Glutamatergic neuron (in vitro differentiated cells): Measurements from ENCODE around the gene SYNGAP1. TPM values are rescaled to one million over a fixed set of nuclear protein-coding genes. Genes with fewer than 3 reads are reported as not detected.

Experiments used
- DNase-seq: peaks from one replicate; pipeline ENCODE4 v3.0.0; 2022
- H3K27ac Mint-ChIP-seq: one replicate; pipeline ENCODE4 v1.8.0; 2020; ENCODE audit warnings: mild to moderate bottlenecking, mixed read lengths, inconsistent platforms; ENCODE audit not compliant: unreplicated experiment
- H3K27me3 Mint-ChIP-seq: one replicate; pipeline ENCODE4 v1.8.0; 2020; ENCODE audit warnings: mild to moderate bottlenecking, moderate library complexity, mixed read lengths, inconsistent platforms; ENCODE audit not compliant: unreplicated experiment
- H3K36me3 Mint-ChIP-seq: one replicate; pipeline ENCODE4 v1.8.0; 2020; ENCODE audit warnings: mild to moderate bottlenecking, mixed read lengths, inconsistent platforms; ENCODE audit not compliant: unreplicated experiment
- H3K4me1 Mint-ChIP-seq: one replicate; pipeline ENCODE4 v1.8.0; 2020; ENCODE audit warnings: mild to moderate bottlenecking, low read depth, mixed read lengths, inconsistent platforms; ENCODE audit not compliant: unreplicated experiment
- H3K4me3 Mint-ChIP-seq: one replicate; pipeline ENCODE4 v1.8.0; 2020; ENCODE audit warnings: mild to moderate bottlenecking, mixed read lengths, inconsistent platforms; ENCODE audit not compliant: unreplicated experiment
- H3K9me3 Mint-ChIP-seq: one replicate; pipeline ENCODE4 v1.8.0; 2020; ENCODE audit warnings: mild to moderate bottlenecking, moderate library complexity, mixed read lengths, inconsistent platforms; ENCODE audit not compliant: unreplicated experiment
- total RNA-seq: library from RNA; stranded (reverse); fragmentation: NEBNext Ultra II Directional; extraction: Animal tissue kit (Norgen Biotek cat#: 25700); gene quantifications from one replicate; pipeline ENCODE4 v1.2.1, GENCODE V29; 2021; ENCODE audit not compliant: unreplicated experiment
- TF ChIP-seq, protein P1 (sequence below): fragments of 200-600 bp; sonication (generic); IDR thresholded peaks from one replicate; pipeline ENCODE4 v1.5.0; 2021; ENCODE audit not compliant: partially characterized antibody, unreplicated experiment

The SYNGAP1 gene
- total RNA-seq, 1 donor from 2014 or later = 75.1 TPM

- H3K36me3 Mint-ChIP-seq = peaks cover 6% of the 10 kb centered on the region
- no peak overlapping the region for H3K4me3 Mint-ChIP-seq
- TF ChIP-seq, protein P1, sequence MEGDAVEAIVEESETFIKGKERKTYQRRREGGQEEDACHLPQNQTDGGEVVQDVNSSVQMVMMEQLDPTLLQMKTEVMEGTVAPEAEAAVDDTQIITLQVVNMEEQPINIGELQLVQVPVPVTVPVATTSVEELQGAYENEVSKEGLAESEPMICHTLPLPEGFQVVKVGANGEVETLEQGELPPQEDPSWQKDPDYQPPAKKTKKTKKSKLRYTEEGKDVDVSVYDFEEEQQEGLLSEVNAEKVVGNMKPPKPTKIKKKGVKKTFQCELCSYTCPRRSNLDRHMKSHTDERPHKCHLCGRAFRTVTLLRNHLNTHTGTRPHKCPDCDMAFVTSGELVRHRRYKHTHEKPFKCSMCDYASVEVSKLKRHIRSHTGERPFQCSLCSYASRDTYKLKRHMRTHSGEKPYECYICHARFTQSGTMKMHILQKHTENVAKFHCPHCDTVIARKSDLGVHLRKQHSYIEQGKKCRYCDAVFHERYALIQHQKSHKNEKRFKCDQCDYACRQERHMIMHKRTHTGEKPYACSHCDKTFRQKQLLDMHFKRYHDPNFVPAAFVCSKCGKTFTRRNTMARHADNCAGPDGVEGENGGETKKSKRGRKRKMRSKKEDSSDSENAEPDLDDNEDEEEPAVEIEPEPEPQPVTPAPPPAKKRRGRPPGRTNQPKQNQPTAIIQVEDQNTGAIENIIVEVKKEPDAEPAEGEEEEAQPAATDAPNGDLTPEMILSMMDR = no peak
- peaks cover 5% of the 10 kb centered on the region for H3K9me3 Mint-ChIP-seq
- no peaks in the 10 kb centered on the region for H3K4me1 Mint-ChIP-seq
- H3K27me3 Mint-ChIP-seq = peaks cover 11% of the 10 kb centered on the region
- DNase-seq = no peak
- H3K27ac Mint-ChIP-seq = no peak overlapping the region
These were observed 20.9 kb downstream of the SYNGAP1 start for GRCh38 chr6:33440649-33441309.

GRCh38 chr6:33441457-33441856 lies 21.6 kb downstream of the SYNGAP1 start:
- H3K9me3 Mint-ChIP-seq = peaks cover 5% of the 10 kb centered on the region
- H3K4me3 Mint-ChIP-seq = no peak overlapping the region
- H3K4me1 Mint-ChIP-seq = no peaks in the 10 kb centered on the region
- H3K27ac Mint-ChIP-seq = no peak overlapping the region
- DNase-seq = no peak
- TF ChIP-seq, protein P1 = no peak
- H3K36me3 Mint-ChIP-seq = peaks cover 6% of the 10 kb centered on the region
- peaks cover 11% of the 10 kb centered on the region for H3K27me3 Mint-ChIP-seq

DNA sequence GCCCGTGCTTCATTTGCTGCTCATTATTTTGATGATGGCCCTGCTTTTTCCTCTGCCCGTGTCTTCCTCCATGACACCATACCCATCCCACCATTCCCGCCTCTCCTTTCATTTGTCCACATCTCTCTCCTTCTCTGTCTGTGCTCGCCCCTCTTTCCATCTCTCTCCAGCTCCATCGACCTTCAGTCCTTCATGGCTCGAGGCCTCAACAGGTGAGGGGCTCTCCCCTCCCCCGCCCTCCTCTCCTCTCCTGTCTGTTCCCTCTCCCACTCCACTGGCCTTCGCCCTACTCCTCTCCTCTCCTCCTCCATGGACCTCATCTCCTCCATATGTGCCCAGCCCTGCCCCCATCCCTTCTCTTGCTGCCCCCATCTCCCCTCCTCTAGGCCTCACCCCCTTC lies 22.4 kb downstream of the SYNGAP1 start:
- no peak for DNase-seq
- TF ChIP-seq, protein P1 = no peak
- no peak overlapping the region for H3K4me3 Mint-ChIP-seq
- H3K9me3 Mint-ChIP-seq = peaks cover 5% of the 10 kb centered on the region
- H3K4me1 Mint-ChIP-seq = no peaks in the 10 kb centered on the region
- no peak overlapping the region for H3K27ac Mint-ChIP-seq
- peaks cover 6% of the 10 kb centered on the region for H3K36me3 Mint-ChIP-seq
- peaks cover 11% of the 10 kb centered on the region for H3K27me3 Mint-ChIP-seq

GRCh38 chr6:33443025-33443424 lies 23.2 kb downstream of the SYNGAP1 start:
- TF ChIP-seq, protein P1 = no peak
- peaks cover 6% of the 10 kb centered on the region for H3K36me3 Mint-ChIP-seq

GRCh38 chr6:33443619-33444504 lies 24.0 kb downstream of the SYNGAP1 start:
- TF ChIP-seq, protein P1 = no peak
- Mint-ChIP-seq H3K4me3 (no peak overlapping the region), H3K27ac (no peak overlapping the region), H3K36me3 (peaks cover 5% of the 10 kb centered on the region), H3K9me3 (peaks cover 7% of the 10 kb centered on the region), H3K27me3 (peaks cover 12% of the 10 kb centered on the region), H3K4me1 (no peaks in the 10 kb centered on the region)
- no peak for DNase-seq

More at GRCh38 chr6:33443025-33443424, 23.2 kb downstream of the SYNGAP1 start:
- Mint-ChIP-seq H3K4me3 (no peak overlapping the region), H3K27ac (no peak overlapping the region), H3K4me1 (no peaks in the 10 kb centered on the region), H3K27me3 (peaks cover 12% of the 10 kb centered on the region), H3K9me3 (peaks cover 7% of the 10 kb centered on the region)
- DNase-seq = no peak
